NCI-H526 (cell line): ENCODE measurements around the gene CD7.
"Not testable (repeated sequence)": the region's sequence is repeated elsewhere in the genome, so short reads cannot be mapped to it uniquely, and the experiment has no call there.

Experiments
- DNase-seq, 2 experiments: peaks; one replicate each; lab custom pipeline; 2025; lab: John Stamatoyannopoulos, UW

CD7 gene

GRCh38 chr17:82317394-82318168 lies at the start of gene CD7:
CD7 (minus strand) TSS chr17:82317608; CDS start chr17:82317495, 113 bp downstream.
- DNase-seq, result no peak

DNA sequence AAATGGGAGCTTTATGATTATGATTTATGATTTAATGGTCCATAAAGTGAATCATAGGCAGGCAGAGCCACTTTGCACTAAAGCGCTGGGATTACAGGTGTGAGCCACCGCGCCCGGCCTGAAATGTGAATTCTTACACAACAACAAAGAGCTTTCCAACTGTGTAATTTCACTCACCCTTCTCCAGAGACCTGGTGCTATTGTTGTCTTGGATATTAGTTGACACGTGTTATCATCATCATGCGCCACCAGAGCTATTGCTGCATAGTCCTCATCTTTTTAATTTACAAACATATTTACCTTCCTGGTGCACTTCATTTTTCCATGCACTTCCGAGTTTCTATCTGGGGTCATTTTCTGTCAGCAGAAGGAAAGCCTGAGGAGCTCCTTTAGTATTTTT lies 49.3 kb upstream of the CD7 start:
- no peak for DNase-seq

- DNase-seq, result no peak
Observed at GRCh38 chr17:82365606-82366295, 48.3 kb upstream of the CD7 start.

DNA sequence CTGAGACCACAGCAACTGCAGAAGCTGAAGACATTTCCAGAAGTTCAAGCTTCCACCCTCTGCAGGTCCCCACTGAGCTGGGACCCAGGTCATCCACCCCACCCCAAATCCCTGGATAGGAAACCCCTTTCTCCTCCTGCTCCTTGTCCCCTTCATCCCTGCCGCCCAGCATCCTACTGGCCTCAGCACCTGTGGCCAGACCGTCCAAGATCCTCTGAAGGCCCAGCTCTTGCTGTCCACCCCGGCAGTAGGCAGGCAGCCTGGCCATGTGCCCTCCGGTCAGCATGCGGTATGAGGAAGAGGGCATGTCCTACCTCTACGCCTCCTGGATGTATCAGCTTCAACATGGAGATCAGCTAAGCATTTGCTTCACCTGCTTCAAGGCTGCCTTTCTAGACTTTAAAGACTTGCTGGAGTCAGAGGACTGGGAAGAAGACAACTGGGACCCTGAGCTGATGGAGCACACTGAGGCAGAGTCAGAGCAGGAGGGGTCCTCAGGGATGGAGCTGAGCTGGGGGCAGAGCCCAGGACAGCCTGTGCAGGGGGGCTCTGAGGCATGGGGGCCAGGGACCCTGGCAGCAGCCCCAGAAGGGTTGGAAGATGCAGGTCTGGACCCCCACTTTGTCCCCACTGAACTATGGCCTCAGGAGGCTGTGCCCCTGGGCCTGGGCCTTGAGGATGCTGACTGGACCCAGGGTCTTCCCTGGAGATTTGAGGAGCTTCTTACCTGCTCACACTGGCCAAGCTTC lies 44.7 kb upstream of the CD7 start:
- DNase-seq, result no peak

GRCh38 chr17:82359451-82360074 lies 42.2 kb upstream of the CD7 start:
- not testable (repeated sequence) for DNase-seq

GRCh38 chr17:82358465-82359350 lies 41.3 kb upstream of the CD7 start, which contains the start of gene TEX19:
TEX19 (plus strand) TSS chr17:82359247; CDS start chr17:82362151, 2,904 bp downstream.
- peak in 1 of 2 experiments; percentile 69 for DNase-seq

DNA sequence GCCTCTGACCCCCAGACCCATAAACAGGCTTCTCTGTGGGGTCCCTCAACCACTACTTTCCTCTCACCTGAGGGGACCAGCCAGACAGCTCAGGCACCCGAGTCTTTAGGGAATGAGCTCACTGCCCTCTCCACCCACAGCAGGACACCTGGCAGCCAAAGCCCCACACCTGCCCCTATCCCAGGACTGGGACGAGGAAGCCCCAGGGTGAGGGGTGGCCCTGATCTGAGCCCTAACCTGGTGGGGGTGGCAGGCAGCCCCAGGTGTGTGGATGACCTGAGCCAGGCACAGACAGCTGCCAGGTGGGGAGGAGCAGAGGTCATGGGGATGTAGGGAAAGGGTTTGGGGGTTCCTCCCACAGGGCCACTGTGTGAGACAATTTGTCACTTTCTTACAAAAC lies 40.0 kb upstream of the CD7 start:
- DNase-seq, result no peak

- DNase-seq, result peak; percentile 55 to 86
Observed at GRCh38 chr17:82356845-82357355, 39.5 kb upstream of the CD7 start.

GRCh38 chr17:82355770-82356427 lies 38.5 kb upstream of the CD7 start:
- DNase-seq, result no peak

GRCh38 chr17:82354804-82355308 lies 37.4 kb upstream of the CD7 start:
- DNase-seq, result no peak

- no peak for DNase-seq
Observed at GRCh38 chr17:82353484-82353883, 36.1 kb upstream of the CD7 start.

DNA sequence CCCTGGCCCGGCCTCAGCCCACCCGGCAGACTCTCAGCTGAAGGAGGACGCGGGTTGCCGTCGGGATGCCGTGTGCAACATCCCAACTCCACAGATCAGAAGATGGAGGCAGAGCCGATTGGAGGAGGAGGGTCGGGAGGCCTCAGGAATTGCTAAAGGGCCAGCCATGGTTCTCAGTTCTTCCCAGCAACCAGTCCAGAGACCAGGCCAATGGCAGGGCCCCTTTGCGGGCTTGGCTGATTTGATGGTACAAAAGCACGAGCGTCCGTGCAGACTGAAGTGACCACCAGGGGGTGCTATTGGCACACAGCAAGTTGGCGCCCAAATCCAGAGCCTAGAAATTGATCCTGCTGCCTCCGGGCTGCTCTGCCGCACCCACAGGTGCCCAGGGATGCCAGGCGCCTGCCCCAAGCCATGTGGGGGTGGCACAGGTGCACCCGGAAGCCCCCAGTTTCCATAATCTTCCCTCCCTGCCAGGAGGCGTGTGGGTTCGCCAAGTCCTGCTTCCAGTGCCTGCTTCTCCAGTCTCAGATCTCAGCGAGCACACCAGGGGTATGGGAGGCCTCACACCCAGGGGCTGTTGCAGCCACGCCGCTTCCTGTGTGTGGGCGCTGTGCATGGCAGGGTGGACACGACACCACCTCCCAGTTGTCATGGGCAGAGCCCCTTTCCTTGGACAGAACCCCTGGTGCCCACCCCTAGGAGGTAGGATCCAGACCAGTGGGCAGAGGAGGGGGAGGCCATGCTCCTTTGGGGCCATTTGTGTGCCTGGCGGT lies 34.5 kb upstream of the CD7 start:
- peak; percentile 80 to 96 for DNase-seq

DNA sequence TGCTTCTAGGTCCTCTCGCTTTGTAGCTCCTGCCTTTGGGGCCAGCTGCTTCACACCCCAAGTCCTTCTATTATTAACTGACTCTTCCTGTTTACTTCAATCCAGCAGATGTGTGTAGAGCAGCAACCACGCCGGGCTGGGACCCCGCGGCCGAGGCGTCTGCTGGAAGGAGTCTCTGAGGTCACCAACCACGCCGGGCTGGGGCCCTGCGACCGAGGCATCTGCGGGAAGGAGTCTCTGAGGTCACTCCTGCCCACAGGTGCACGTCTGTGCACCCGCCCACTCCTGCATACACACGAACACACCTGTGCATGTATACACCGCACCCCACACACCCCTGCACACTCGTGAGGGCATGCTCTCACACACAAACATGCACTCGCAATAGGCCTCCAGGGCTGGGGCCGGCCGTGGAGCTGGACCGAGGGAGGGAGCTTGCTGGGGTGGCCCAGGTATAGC lies 33.9 kb upstream of the CD7 start:
- no peak for DNase-seq

DNA sequence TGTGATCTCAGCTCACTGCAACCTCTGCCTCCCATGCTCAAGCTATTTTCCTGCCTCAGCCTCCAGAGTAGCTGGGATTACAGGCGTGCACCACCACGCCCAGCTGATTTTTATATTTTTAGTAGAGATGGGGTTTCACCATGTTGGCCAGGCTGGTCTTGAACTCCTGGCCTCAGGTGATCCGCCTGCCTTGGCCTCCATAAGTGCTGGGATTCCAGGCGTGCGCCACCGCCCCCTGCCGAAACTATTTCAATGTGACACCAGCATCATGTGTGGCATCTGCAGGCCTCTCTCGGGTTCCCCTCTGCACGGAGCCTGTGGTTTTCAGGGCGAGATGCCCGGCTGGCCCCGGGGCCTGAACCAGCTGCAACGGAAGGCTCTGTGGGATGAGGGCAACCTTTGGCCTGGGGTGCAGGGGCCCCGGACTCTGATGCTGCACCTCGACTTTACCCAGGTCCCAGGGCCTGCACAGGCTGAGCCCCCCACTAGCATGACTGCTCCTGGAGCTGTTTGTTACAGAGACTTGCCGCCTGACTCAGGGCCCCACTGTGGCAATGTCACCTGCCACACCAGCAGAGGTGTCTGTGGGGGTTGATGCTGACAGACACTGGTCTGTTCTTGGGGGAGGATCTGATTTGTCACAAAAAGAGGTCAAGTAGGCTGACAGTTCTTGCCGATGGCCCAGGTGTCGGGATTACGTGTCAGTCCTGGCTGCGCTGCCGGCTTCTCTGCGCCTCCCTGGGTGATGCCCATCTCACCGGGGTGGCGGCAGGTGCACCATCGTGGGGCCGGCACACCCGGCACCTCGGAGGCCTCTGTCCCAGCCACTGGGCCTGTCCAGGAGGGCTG lies 33.0 kb upstream of the CD7 start:
- no peak for DNase-seq

GRCh38 chr17:82349287-82349701 lies 31.9 kb upstream of the CD7 start:
- DNase-seq, result no peak

DNA sequence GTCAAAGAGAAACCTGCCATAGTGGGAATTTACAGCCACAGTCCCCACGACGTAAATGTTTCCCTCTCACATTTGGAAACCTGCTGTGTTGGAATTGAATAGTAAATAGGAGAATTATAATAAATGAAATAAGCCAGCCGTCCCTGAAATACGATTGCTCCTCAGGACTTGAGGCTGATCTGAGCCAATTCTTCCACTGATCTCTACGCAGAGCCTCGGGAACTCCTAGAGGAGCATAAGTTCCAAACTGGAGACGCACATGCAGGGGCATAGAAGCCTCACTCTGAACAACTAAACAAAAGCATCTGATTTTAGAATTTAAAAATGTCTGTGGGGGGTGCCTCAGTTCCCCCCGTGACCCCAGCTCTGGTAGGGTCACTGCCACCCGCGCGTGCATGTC lies 31.5 kb upstream of the CD7 start:
- DNase-seq, result no peak

- DNase-seq, result no peak
Observed at GRCh38 chr17:82348434-82348833, 31.0 kb upstream of the CD7 start.

GRCh38 chr17:82347994-82348393 lies 30.6 kb upstream of the CD7 start:
- not testable (repeated sequence) for DNase-seq
